Activated naive CD4-positive, alpha-beta T cell treated with Interleukin-2 at 50 U/mL for 16 hours (primary cell): Measurements from ENCODE around the gene RAB32.
"Not testable (repeated sequence)": the region's sequence is repeated elsewhere in the genome, so short reads cannot be mapped to it uniquely, and the experiment has no call there.

ENCODE experiments used
- DNase-seq: peaks from one replicate; pipeline ENCODE4 v3.0.0-alpha.2; 2020

Gene RAB32

GRCh38 chr6:146543211-146543939, at the start of gene RAB32:
Gene RAB32, plus strand, starts transcription at chr6:146543833. Its CDS starts 39 bp downstream, at chr6:146543872.
- no peak for DNase-seq

DNA sequence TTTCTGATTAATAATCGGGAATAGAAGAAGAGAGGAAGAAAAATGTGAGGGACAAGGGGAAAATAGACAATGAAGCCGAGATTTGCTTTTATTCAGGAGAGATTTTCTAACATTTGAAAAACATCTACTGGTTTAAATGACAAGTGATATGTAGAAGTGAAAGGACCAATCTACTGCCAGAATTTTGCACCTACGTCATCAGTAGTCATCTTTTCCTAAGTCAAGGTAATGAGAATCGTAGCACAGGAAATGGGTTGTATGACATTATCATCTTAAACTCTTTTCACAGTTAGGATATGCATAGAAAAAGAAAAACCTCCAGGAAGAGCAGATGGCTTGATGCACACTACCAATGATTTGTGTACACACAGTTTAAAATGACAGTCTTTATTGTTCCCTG, 45.3 kb upstream of the RAB32 start:
- DNase-seq: no peak

GRCh38 chr6:146503096-146503495, 40.5 kb upstream of the RAB32 start:
- DNase-seq: no peak

DNA sequence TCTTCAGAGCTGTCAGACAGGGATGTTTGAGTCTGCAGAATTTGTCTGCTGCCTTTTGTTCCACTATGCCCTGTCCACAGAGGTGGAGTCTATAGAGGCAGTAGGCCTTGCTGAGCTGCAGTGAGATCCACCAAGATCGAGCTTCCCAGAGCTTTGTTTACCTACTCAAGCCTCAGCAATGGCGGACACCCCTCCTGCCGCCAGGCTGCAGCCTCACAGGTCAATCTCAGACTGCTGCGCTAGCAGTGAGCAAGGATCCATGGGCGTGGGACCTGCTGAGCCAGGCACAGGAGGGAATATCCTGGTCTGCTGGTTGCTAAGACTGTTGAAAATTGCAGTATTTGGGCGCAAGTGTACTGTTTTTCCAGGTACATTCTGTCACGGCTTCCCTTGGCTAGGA, 28.4 kb upstream of the RAB32 start:
- DNase-seq: no peak

GRCh38 chr6:146526192-146526591, 17.4 kb upstream of the RAB32 start:
- no peak for DNase-seq

DNA sequence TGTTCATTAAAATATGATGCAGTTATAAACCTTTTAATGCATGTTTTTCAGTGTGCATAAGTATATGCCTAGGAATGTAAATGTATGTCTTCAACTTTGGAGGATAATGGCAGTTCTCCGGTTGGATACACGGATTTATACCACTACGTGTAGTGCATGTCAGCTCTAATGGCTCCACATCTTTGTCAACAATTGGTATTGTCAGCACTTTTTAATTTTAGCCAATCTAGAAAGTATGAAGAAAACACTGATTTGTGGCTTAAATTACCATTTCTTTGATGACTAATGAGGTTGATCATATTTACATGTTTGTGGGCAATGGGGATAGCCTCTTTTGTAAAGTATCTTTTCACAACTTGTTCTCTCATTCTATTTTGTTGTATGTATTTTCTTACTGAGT, 10.9 kb upstream of the RAB32 start:
- no peak for DNase-seq

DNA sequence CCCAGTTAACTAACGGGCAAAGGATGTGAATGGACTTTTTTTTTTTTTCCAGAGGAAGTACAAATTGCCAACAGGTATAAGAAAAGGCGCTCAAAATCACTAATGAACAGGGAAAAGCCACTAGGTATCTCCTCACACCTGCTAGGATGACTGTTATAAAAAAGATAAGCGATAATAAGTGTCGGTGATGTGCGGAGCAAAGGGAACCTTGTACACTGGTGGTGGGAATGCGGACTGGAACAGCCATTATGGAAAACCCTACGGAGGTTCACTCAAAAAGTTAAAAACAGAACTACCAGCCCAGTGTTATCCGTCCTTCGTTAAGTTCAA, 787 bp upstream of the RAB32 start:
- DNase-seq: no peak

- DNase-seq: no peak
These were observed 445 bp downstream of the RAB32 start for GRCh38 chr6:146543940-146544615.

GRCh38 chr6:146544616-146545182, 1.1 kb downstream of the RAB32 start:
- DNase-seq: no peak

- DNase-seq: no peak
These were observed 1.9 kb downstream of the RAB32 start for GRCh38 chr6:146545581-146545980.

DNA sequence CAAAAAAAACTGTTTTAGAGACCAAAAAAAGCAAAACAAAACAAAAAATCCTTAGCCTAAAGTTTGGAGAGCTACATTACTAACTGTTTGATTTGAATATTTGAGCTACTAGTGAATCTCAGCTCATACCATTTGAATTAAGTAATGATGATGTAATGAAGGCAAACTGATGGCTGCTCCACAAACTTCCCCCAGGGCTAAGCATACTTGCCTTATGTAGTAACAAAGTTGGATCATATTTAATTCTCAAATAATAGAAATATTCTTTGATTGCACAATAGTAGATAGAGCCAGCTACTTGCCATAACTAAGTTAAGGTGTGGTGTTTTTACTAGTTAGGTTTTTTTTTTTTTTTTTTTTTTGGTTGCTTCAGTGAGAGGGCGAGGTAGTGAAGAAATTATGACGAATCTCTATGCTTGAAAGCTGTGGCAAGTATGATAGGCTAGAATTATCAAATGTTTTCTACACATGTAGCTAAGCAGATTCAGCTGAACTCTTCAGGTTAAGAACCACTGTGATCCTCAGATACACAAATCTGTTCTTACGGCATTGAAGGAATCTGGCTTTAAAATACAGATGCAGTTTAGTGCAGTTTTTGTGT, 2.9 kb downstream of the RAB32 start:
- no peak for DNase-seq

- no peak for DNase-seq
These were observed 4.3 kb downstream of the RAB32 start for GRCh38 chr6:146547889-146548288.

GRCh38 chr6:146548898-146549374, 5.3 kb downstream of the RAB32 start:
- DNase-seq: no peak

- no peak for DNase-seq
These were observed 7.3 kb downstream of the RAB32 start for GRCh38 chr6:146550911-146551310.

DNA sequence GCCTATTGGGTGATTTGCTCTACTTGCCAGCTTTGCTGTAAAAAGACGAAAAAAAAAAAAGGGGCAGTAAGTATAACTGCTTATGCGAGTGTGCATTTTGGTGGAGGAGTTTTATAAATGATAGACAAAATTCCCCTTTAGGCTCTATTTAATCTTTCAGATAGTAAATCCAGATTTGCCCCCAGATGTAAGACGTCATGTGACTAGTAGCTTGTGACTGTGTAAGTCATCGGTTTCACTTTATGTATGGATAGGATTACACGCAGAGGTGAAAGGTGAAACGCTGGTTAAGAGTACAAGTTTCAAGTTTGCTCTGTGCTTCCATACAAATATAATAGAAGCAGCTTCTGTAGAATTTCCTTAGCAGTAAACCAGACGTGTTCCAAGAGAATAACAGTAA, 7.9 kb downstream of the RAB32 start:
- no peak for DNase-seq

DNA sequence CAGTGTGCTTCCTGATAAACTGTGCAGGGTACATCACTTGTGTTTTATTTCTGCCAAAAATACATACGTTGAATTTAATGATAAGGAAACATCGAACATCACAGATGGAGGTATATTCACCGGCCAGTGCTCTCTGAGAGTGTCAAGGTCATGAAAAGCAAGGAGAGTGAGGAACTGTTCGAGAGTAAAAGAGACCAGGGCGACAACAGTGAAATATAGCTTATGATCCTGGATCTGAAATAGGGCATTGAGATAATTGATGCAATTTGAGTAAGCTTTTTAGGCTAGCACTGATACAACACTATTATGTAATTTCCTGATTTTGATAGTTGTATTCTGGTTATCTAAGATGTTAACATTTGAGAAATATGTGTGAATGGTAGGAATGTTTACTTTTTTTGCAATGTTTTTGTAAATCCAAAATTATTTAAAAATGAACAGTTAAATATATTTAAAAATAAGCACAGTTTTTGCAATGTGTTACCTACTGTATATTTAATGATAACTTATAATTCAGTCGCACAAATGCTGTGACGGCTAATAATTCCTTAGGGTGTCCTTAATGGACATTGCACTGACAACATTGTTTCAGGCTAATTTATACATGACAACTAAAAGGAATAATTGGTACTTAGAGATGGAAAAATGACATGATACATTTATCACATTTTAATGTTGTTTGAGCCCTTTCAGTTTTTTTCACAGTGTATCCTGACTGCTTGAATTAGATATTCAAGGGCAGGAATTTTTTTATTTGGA, 9.9 kb downstream of the RAB32 start:
- DNase-seq: no peak

- DNase-seq: no peak
These were observed 17.0 kb downstream of the RAB32 start for GRCh38 chr6:146560607-146561006.

DNA sequence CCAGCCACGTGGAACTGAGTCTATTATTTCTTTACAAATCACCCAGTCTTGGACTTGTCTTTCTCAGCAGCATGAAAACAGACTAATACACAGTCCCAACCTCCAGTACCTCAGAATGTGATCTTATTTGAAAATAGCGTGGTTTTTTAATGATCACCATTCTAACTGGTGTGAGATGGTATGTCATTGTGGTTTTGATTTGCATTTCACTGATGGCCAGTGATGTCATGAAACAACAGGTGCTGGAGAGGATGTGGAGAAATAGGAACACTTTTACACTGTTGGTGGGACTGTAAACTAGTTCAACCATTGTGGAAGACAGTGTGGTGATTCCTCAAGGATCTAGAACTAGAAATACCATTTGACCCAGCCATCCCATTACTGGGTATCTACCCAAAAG, 23.0 kb downstream of the RAB32 start:
- not testable (repeated sequence) for DNase-seq

DNA sequence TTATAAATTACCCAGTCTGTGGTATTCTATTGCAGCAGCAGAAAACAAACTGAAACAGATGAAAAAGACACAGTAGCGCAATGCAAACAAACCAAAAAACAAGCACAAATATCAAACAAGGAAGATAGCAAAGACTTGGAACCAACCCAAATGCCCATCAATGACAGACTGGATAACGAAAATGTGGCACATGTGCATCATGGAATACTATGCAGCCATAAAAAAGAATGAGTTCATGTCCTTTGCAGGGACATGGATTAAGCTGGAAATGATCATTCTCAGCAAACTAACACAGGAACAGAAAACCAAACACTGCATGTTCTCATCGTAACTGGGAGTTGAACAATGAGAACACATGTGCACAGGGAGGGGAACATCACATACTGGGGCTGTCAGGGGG, 25.0 kb downstream of the RAB32 start:
- DNase-seq: not testable (repeated sequence)

DNA sequence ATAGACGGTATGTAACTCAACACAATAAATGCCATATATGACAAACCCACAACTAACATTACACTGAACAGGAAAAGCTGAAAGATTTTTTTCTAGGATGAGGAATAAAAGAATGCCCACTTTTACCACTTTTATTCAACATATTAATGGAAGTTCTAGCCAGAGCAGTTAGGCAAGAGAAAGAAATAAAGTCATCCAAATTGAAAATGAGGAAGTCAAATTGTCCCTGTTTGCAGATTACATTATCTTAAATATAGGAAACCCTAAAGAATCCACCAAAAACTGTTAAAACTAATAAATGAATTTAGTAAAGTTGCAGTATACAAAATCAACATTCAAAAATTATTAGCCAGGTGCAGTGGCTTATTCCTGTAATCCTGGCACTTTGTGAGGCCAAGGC, 30.6 kb downstream of the RAB32 start:
- no peak for DNase-seq

GRCh38 chr6:146578054-146578453, 34.4 kb downstream of the RAB32 start:
- DNase-seq: no peak

DNA sequence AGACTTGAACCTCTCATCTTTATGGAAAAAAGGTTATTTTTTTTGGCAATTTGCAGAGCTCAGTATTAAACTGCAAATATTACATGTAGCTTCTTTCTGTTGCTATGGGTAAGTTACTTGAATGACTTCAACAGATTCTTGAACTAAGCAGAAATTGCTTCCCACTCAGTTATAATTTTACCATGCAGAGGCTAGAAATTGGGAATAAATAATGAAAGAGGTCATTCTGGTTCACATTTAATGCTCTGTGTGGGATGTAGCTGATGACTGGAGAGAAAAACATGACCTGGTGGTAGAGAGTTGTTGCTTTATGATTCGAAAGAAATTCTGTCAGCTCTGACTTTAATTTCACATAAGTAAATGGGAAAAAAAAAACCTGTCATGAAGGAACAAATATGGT, 38.3 kb downstream of the RAB32 start:
- no peak for DNase-seq

GRCh38 chr6:146582857-146583256, 39.2 kb downstream of the RAB32 start:
- no peak for DNase-seq
